ACHN (cell line): Measurements from ENCODE around the gene FUT9.

ENCODE experiments used
- DNase-seq: peaks from one replicate; pipeline ENCODE4 v3.0.0-alpha.2; 2015
- in situ Hi-C: cut with HindIII; loops from 2 replicates; pipeline ENCODE4 v1.10.0; 2017; ENCODE audit warnings: low sequenced_read_pairs, low pct_ligation_motif_present, low pct_unique_long_range_greater_than_20kb

Gene FUT9

DNA sequence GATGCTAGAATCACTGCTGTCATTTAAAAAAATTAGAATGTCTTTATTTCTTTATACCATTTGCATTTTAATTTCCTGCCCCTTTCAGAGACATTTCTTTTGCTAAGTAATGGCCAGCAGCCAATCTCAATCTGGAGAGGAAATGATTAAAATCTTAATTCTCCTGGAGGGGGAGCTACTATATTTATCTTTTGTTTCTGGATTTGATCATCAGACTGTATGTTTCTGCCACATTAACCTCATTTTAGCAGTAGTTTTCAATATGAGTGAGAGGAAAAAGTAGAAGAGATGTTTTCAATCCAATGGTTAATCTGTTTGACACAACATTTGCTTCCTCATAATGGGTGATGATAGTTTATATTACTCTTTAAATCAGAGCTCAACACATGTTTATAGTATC is 138.0 kb downstream of the FUT9 start:
- peak; percentile 10 for DNase-seq
- in situ Hi-C loops: no loop called here

GRCh38 chr6:96156425-96156824 is 140.7 kb downstream of the FUT9 start:
- in situ Hi-C loops: no loop called here
- DNase-seq: no peak

- in situ Hi-C loops: no loop called here
- peak; percentile 50 for DNase-seq
Observed at GRCh38 chr6:96157018-96157565, 141.3 kb downstream of the FUT9 start.

DNA sequence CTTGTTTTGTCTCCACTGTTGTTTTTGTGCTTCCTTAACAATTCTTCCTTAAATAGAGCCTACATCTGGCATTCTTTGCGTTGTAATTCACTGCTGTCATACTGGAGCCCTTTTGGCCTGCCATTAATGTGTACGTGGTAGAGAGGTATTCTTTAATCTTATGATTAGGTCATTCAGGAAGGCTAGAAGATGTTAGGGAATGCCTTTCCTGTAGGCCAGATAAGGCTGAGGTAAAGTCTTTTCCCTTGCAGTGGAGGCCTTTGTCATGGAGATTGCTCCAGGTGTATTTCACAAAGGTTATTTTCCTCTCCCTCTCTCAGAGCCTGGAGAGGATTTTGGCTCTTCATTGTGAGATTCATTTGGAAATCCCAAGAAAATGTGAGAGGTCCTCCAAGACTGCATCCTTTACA is 146.9 kb downstream of the FUT9 start:
- in situ Hi-C loops: no loop called here
- no peak for DNase-seq

GRCh38 chr6:96164802-96165201 is 149.0 kb downstream of the FUT9 start:
- in situ Hi-C loops: no loop called here

DNA sequence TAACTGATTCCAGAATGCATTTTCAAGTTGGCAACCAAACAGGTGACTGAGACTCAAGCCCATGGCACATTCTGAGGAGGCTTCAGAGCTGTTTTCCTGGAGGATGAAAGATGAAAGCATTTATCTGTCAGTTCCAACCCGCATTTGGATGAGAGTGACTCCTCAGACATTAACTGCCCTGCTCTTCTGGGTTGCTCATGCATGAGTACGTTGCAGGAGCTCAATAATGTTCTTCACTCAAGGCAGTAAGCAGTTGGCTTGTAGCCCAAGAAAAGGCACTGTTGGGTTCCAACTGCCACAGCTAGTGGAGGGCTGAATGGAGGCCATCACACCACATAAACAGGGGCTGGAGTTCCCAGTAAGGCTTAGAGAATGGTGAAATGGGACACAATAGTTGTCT is 155.3 kb downstream of the FUT9 start:
- DNase-seq: no peak
- in situ Hi-C loops: no loop called here

More at GRCh38 chr6:96164802-96165201, 149.0 kb downstream of the FUT9 start:
- DNase-seq: no peak

DNA sequence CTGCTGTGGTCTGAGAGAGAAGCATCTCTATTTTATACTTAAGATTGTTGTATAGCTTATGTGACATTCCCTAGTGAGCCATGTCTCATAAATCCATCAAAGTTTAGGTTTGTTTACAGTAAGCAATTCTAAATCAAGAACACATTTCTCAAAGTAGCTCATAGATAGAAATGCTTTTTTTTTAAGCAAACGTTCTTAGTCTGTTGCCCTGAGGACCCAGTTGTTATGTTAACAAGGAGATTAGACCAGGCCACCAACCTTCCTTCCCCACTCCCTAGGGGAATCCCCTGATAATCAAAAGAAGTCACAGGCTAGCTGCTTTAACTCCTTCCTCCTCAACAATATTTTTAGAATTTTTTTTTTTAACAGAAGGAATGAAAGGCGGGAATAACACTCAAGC is 169.0 kb downstream of the FUT9 start:
- in situ Hi-C loops: no loop called here
- DNase-seq: no peak

DNA sequence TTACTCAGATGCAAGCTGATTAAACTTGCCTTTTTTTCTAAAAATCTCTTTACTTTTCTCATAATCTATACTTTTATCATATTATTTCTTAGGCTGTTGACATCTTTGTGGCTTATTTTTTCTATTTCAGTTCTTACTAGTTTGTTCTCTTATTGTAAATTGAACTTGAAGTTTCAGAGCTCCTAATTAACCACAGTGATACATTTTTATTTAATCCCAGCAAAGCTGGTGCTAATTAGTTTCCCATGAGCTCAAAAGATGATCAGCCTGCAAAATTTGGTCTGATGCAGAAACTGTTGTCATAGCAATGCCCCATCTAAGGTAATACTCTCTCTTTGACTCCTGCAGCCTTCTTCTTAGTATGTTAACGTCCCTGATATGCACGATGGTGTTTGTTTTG is 170.3 kb downstream of the FUT9 start:
- in situ Hi-C loops: no loop called here
- no peak for DNase-seq

DNA sequence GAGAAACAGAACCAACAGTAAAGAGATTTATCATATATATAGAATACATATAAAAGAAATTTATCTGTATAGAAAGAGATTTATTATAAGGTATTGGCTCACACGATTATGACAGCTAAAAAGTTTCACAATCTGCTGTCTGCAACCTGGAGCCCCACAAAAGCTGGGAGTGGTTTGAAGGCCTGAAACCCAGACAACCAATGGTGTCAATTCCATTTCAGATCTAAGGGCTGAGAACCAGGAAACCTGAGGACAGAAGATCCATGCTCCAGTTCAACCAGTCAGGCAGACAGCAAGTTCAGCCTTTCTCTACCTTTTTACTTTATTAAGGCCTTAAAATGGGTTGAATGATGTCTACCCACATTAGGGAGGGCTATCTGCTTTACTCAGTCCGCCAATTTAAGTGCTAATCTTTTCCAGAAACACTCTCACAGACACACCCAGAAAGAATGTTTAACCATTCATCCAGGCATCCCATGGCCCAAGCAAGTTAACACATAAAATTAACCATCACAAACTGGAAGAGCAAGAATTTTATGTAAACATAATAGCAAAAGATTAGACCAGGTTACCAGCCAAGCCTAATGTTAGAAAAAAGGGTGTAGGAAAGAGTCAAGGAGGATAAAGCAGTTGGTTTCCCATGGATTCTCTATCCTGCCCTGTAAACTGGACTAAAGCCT is 170.9 kb downstream of the FUT9 start:
- in situ Hi-C loops: no loop called here
- no peak for DNase-seq

GRCh38 chr6:96194675-96195074 is 178.9 kb downstream of the FUT9 start:
- no peak for DNase-seq
- in situ Hi-C loops: no loop called here

DNA sequence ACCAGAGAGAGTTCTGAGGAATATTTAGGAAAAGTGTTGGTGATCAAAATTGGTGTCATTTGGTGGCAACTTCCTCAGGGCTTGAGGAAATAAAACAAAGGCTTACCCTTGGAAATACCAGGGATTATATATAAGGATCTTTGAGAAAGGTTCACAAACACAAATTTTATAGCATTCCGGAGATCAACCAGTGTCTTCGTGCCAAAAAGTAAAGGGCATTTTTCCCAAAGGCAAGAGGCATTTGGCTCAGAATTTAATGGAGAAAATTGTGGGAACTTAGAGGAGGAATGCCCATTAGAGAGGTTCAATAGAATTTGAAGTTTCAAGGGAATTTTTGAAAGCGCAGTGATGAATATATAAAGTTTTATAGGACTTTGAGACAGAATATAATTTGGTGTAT is 179.5 kb downstream of the FUT9 start:
- DNase-seq: no peak
- in situ Hi-C loops: no loop called here

- DNase-seq: no peak
- in situ Hi-C loops: no loop called here
Observed at GRCh38 chr6:96196633-96197032, 180.9 kb downstream of the FUT9 start.

GRCh38 chr6:96197241-96197640 is 181.5 kb downstream of the FUT9 start:
- in situ Hi-C loops: no loop called here
- DNase-seq: no peak

- no peak for DNase-seq
- in situ Hi-C loops: no loop called here
Observed at GRCh38 chr6:96202571-96202970, 186.8 kb downstream of the FUT9 start.

- in situ Hi-C loops: no loop called here
Observed at GRCh38 chr6:96211341-96211740, 195.6 kb downstream of the FUT9 start.

GRCh38 chr6:96212066-96212465 is 196.3 kb downstream of the FUT9 start:
- in situ Hi-C loops: no loop called here
- DNase-seq: no peak

More at GRCh38 chr6:96211341-96211740, 195.6 kb downstream of the FUT9 start:
- DNase-seq: peak; percentile 9

DNA sequence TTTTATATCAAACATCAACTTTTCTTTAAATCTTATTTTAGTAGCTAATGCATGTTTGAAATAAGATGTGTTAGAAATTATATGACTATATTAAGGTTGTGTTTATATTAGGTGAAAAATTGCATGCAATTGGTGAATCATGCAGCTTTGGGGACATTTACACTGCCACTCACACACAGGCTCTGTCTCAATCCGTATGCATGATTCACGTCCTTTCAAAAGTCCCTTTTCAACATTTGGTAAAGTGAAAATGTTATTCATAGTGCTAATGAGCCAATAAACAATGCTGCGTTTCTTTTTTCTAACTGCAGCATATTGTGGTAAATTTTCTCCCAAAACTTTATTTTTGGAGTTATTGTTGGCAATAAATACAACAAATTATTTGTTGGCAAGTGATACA is 198.0 kb downstream of the FUT9 start:
- in situ Hi-C loops: no loop called here
- DNase-seq: no peak

- no peak for DNase-seq
- in situ Hi-C loops: no loop called here
Observed at GRCh38 chr6:96223695-96224094, 207.9 kb downstream of the FUT9 start.

- in situ Hi-C loops: no loop called here
Observed at GRCh38 chr6:96227135-96227534, 211.4 kb downstream of the FUT9 start.

DNA sequence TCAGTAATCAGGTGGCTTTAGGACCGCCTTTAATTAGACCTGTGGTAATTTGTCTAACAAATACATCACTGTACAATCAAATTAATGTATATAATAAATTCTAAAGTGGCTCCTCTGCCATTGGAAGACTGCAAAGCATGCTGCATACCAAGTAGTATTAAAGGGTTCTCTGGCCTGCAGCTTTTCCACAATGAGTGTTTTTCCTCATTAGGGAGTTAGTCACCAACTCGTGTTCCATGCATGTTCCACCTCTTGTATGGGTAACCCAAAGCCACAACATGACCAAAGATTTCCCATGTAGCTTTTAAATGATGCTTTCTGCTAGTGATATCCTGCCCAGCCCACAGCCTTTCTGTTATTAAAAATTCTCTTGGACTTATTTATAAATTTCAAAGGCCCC is 218.7 kb downstream of the FUT9 start:
- in situ Hi-C loops: no loop called here
- no peak for DNase-seq

More at GRCh38 chr6:96227135-96227534, 211.4 kb downstream of the FUT9 start:
- no peak for DNase-seq
